Neuronal stem cell (in vitro differentiated cells): ENCODE measurements around the gene USP10.

Experiments
- DNase-seq: peaks from one replicate; pipeline ENCODE4 v3.0.0-alpha.2; 2013; ENCODE audit warnings: low spot score
- H2AFZ ChIP-seq: one replicate; pipeline ENCODE4 v1.6.1; 2013; ENCODE audit warnings: mild to moderate bottlenecking, low read length, inconsistent platforms
- H2AK5ac ChIP-seq: 2 replicates; pipeline ENCODE4 v1.6.1; 2013; ENCODE audit warnings: low read depth, mild to moderate bottlenecking, inconsistent platforms, low read length, moderate library complexity, mixed read lengths
- H2BK120ac ChIP-seq: 2 replicates; pipeline ENCODE4 v1.6.1; 2013; ENCODE audit warnings: low read depth, mild to moderate bottlenecking, inconsistent platforms, low read length, moderate library complexity, mixed read lengths
- H2BK12ac ChIP-seq: one replicate; pipeline ENCODE4 v1.6.1; 2013; ENCODE audit warnings: low read length, inconsistent platforms
- H2BK15ac ChIP-seq: 2 replicates; pipeline ENCODE4 v1.6.1; 2013; ENCODE audit warnings: mild to moderate bottlenecking, low read length, inconsistent platforms, mixed read lengths
- H2BK5ac ChIP-seq: one replicate; pipeline ENCODE4 v1.6.1; 2013; ENCODE audit warnings: inconsistent platforms, mild to moderate bottlenecking, low read length, moderate library complexity
- H3K14ac ChIP-seq: one replicate; pipeline ENCODE4 v1.6.1; 2013; ENCODE audit warnings: low read length, inconsistent platforms
- H3K18ac ChIP-seq: 2 replicates; pipeline ENCODE4 v1.6.1; 2013; ENCODE audit warnings: low read length, inconsistent platforms
- H3K23ac ChIP-seq: 2 replicates; pipeline ENCODE4 v1.6.1; 2013; ENCODE audit warnings: low read depth, mild to moderate bottlenecking, mixed read lengths, low read length, inconsistent platforms; ENCODE audit not compliant: poor library complexity
- H3K27ac ChIP-seq: replicated peaks from 3 replicates; pipeline ENCODE4 v1.5.1; 2013; ENCODE audit warnings: low read length, inconsistent platforms
- H3K27me3 ChIP-seq, 3 experiments: 2 replicates each; pipeline ENCODE4 v1.6.1; 2013; ENCODE audit warnings: low read length in 3 of 3, mild to moderate bottlenecking in 2 of 3, inconsistent platforms in 1 of 3, low read depth in 1 of 3, mixed read lengths in 1 of 3, moderate library complexity in 1 of 3; ENCODE audit not compliant: control insufficient read depth in 3 of 3, insufficient read depth in 3 of 3
- H3K36me3 ChIP-seq, 2 donors: replicated peaks in 1 of 2; 2 replicates each; pipeline ENCODE4 v1.6.1; 2013; ENCODE audit warnings: low read length in 2 of 2; ENCODE audit not compliant: control insufficient read depth in 2 of 2, insufficient read depth in 2 of 2
- H3K4ac ChIP-seq: 2 replicates; pipeline ENCODE4 v1.6.1; 2013; ENCODE audit warnings: inconsistent platforms, mild to moderate bottlenecking, low read length, moderate library complexity
- H3K4me1 ChIP-seq, 2 donors: 1 replicate in 1 of 2; 2 replicates in 1 of 2; pipeline ENCODE4 v1.6.1; 2013; ENCODE audit warnings: low read length in 2 of 2, low read depth in 1 of 2; ENCODE audit not compliant: control insufficient read depth in 2 of 2, insufficient read depth in 1 of 2
- H3K4me2 ChIP-seq: one replicate; pipeline ENCODE4 v1.6.1; 2013; ENCODE audit warnings: mild to moderate bottlenecking, low read length, inconsistent platforms; ENCODE audit not compliant: insufficient read depth, poor library complexity, severe bottlenecking
- H3K4me3 ChIP-seq, 2 donors: 2 replicates each; pipeline ENCODE4 v1.5.1; 2013; ENCODE audit warnings: low read length in 2 of 2, mild to moderate bottlenecking in 2 of 2, inconsistent platforms in 1 of 2, moderate library complexity in 1 of 2
- H3K79me1 ChIP-seq: one replicate; pipeline ENCODE4 v1.6.1; 2013; ENCODE audit warnings: low read depth, mild to moderate bottlenecking, inconsistent platforms, low read length, moderate library complexity
- H3K9ac ChIP-seq: one replicate; pipeline ENCODE4 v1.6.1; 2013; ENCODE audit warnings: mild to moderate bottlenecking, low read depth, low read length, inconsistent platforms; ENCODE audit not compliant: poor library complexity
- H3K9me3 ChIP-seq, 2 donors: replicated peaks in 1 of 2; 2 replicates each; pipeline versions ENCODE3 to v1.6.1; 2013; ENCODE audit warnings: low read length in 2 of 2, mild to moderate bottlenecking in 2 of 2, inconsistent platforms in 1 of 2, low read depth in 1 of 2, mixed read lengths in 1 of 2, moderate library complexity in 1 of 2; ENCODE audit not compliant: control insufficient read depth in 2 of 2, insufficient read depth in 1 of 2
- H4K8ac ChIP-seq: one replicate; pipeline ENCODE4 v1.6.1; 2013; ENCODE audit warnings: low read depth, mild to moderate bottlenecking, inconsistent platforms, low read length, moderate library complexity
- H4K91ac ChIP-seq: one replicate; pipeline ENCODE4 v1.6.1; 2013; ENCODE audit warnings: low read length, low read depth, mild to moderate bottlenecking, inconsistent platforms; ENCODE audit not compliant: poor library complexity
- WGBS, 2 donors: extraction: QIAGEN DNeasy Blood & Tissue Kit; methylation state at CpG; one replicate each; pipeline ENCODE4 v1.1.7; 2013; ENCODE audit warnings: missing lambda C conversion rate in 2 of 2, mixed read lengths in 1 of 2; ENCODE audit not compliant: insufficient read length in 2 of 2, insufficient replicate concordance in 1 of 2; ENCODE audit errors: extremely low coverage in 2 of 2; 5-methylcytosine and 5-hydroxymethylcytosine counted together

USP10 gene

GRCh38 chr16:84828322-84828721, 128.5 kb downstream of the USP10 start:
- Histone ChIP-seq H3K14ac (no peak overlapping the region), H2AK5ac (no peak overlapping the region), H2BK12ac (no peak overlapping the region), H2BK15ac (no peak overlapping the region), H3K79me1 (peaks cover 3% of the 10 kb centered on the region), H3K27me3 (peaks cover 0 to 50% (median 2%) of the 10 kb centered on the region in 3 experiments), H3K4me2 (no peak overlapping the region), H3K4me1 (peaks cover 1 to 6% of the 10 kb centered on the region in 2 donors), H2BK120ac (no peak overlapping the region), H3K4ac (no peak overlapping the region), H2AFZ (no peak overlapping the region), H3K36me3 (no peaks in the 10 kb centered on the region), H4K91ac (no peak overlapping the region), H3K18ac (no peak overlapping the region), H3K27ac (no peak overlapping the region), H3K9ac (no peak overlapping the region), H4K8ac (no peak overlapping the region), H2BK5ac (no peak overlapping the region), H3K4me3 (no peak overlapping the region), H3K9me3 (no peaks in the 10 kb centered on the region), H3K23ac (no peak overlapping the region)
- DNase-seq: no peak
- WGBS, 2 donors: no CpG with 5 or more reads among the region's 5 CpGs
